CD4-positive, alpha-beta T cell treated with Interleukin-17A for 1 hour (primary cell): ENCODE data around the gene PSMD14.

Source experiments
- DNase-seq: peaks from one replicate; pipeline ENCODE4 v3.0.0-alpha.2; 2020

Gene PSMD14

DNA sequence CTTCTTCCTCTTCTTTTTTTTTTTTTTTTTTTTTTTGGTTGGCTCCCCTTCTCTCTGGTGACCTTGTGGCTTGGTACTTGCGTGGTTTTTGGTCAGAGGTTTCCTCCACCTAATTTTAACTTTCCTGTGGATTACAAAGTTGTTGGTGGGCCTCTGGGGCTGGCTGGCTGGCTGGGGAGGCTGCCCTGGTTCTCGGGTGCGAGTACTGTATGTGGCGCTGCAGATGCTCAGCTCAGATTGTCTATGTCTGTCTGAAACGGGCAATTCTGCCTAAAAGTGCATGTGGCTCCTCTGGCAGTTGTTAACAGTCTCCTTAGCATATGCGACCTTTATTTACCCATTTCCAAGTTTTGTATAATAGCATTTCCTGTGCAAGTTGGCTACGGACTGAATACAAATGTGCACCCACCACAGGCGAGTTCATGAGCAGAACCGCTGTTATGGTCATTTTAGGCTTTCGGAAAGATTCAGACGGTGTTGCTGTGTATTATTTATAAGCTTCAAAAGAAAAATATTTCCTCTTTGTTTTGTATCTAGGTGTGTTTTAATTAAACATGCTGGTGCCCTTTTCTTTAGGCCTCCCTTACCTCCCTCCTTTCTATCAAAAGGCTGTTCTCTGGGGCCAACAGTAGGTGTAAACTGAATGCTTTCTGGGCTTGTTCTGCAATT lies 112.3 kb downstream of the PSMD14 start:
- no peak for DNase-seq

DNA sequence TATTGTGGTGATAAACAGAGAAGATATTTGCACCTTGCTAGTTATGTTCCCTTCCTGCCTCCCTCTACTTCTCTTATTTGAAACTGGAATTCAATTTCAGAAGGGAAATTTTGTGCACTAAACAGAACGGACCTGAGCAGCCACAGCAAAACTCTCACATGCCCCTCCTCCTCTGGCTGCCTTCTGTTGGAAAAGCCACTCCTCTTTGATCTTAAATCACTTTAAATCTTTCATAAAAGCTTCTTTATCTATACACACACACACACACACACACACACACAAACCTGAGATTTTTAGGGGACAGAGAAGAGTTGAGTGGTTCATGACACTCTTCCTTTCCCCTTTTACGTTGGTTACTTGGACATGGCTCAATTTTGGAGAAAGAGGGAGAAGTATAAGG lies 113.5 kb downstream of the PSMD14 start:
- no peak for DNase-seq

DNA sequence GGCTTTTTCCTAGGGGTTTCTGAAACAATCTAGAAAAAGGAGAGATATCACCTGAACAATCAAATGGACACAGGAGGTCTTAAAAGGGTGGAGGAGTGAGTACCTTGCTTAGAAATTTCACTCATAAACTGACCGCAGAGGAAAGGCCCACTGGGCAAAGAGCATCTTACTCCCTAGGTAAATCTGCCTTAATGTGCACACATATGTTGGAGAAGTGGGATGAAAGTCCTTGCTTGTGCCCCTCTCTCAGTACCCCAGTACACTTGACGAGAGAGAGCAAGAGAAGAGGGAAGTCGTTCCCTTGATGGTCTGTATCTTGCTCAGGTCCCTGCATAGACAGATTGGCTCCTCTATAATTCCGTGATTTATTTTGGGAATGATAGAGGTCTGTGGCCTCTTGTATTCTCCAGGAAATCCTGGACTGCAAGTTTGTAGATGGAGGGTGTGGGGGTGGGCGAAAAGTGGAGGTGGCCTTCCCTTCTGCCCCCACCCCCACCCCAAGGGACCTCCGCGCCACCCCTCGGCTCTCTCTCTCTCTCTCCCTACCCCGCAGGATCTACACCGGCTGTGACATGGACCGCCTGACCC lies 114.7 kb downstream of the PSMD14 start:
- no peak for DNase-seq

DNA sequence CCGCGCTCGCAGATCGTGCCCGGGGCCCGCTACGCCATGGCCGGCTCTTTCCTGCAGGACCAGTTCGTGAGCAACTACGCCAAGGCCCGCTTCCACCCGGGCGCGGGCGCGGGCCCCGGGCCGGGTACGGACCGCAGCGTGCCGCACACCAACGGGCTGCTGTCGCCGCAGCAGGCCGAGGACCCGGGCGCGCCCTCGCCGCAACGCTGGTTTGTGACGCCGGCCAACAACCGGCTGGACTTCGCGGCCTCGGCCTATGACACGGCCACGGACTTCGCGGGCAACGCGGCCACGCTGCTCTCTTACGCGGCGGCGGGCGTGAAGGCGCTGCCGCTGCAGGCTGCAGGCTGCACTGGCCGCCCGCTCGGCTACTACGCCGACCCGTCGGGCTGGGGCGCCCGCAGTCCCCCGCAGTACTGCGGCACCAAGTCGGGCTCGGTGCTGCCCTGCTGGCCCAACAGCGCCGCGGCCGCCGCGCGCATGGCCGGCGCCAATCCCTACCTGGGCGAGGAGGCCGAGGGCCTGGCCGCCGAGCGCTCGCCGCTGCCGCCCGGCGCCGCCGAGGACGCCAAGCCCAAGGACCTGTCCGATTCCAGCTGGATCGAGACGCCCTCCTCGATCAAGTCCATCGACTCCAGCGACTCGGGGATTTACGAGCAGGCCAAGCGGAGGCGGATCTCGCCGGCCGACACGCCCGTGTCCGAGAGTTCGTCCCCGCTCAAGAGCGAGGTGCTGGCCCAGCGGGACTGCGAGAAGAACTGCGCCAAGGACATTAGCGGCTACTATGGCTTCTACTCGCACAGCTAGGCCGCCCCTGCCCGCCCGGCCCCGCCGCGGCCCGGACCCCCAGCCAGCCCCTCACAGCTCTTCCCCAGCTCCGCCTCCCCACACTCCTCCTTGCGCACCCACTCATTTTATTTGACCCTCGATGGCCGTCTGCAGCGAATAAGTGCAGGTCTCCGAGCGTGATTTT lies 115.5 kb downstream of the PSMD14 start:
- no peak for DNase-seq

DNA sequence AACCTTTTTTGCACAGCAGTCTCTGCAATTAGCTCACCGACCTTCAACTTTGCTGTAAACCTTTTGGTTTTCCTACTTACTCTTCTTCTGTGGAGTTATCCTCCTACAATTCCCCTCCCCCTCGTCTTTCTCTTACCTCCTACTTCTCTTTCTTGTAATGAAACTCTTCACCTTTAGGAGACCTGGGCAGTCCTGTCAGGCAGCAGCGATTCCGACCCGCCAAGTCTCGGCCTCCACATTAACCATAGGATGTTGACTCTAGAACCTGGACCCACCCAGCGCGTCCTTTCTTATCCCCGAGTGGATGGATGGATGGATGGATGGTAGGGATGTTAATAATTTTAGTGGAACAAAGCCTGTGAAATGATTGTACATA lies 116.2 kb downstream of the PSMD14 start:
- no peak for DNase-seq

DNA sequence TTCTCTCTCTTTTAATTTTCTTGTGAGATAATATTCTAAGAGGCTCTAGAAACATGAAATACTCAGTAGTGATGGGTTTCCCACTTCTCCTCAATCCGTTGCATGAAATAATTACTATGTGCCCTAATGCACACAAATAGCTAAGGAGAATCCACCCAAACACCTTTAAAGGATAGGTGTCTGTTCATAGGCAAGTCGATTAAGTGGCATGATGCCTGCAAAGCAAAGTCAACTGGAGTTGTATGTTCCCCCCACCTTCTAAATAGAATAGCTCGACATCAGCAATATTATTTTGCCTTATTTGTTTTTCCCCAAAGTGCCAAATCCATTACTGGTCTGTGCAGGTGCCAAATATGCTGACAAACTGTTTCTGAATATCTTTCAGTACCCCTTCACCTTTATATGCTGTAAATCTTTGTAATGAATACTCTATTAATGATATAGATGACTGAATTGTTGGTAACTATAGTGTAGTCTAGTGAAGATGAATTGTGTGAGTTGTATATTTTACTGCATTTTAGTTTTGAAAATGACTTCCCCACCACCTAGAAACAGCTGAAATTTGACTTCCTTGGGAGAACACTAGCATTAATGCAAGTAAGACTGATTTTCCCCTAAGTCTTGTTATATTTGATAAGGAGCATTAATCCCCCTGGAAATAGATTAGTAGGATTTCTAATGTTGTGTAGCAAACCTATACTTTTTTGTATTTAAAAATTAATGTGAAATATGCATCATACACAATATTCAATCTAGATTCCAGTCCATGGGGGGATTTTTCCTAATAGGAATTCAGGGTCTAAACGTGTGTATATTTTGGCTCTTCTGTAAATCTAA lies 116.9 kb downstream of the PSMD14 start:
- no peak for DNase-seq

DNA sequence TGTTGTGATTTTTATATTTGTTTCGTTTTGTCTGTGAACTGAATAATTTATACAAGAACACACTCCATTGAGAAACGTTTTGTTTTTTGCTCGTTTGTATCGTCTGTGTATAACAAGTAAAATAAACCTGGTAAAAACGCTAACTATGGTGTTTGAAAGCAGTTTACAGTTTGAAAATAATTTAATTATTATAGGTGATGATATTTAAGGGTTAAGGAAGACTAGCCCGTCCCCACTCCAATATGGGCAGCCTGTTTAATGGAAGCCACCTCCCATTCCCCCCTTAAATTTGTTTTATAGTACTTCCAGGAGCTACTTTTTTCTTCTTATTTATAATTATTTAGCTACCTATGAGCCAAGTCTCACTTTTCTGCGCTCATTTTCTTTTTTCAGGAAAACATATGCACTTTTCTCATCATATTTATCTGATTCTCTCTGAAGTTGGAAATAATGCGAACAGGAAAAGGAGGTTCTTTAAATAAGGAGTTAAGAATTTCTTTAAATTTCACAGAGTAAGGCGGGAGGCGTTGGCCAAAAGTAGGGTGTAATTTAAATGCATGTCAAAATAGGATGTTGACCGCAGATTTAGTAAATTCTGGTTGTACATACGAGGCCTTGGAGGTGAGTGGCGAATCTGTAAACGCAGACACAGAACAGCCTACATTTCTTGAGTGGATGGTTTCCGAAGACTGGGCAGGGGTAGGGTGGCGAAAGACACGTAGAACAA lies 117.7 kb downstream of the PSMD14 start:
- no peak for DNase-seq

DNA sequence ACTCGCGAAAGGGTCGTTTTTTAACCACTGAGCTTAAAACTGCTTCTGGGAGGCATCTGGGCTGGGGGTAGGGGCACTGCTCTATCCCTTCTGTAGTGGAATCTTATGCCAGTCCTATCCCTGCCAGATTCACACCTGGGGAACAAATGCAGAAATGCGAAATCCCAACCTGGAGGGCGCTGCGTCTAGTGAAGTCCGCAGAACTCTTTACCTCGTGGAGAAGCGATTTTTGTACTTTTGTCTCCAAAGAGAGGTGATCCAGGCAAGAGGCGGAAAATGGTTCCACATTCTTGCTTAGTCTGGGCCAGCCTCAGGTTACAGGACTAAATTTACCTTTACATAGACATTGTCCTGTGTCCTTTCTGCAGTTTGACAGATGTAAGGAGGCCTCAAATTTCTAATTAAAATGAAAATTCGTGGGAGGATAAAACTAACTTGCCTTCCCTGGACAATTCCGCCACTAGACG lies 118.3 kb downstream of the PSMD14 start:
- DNase-seq: no peak

DNA sequence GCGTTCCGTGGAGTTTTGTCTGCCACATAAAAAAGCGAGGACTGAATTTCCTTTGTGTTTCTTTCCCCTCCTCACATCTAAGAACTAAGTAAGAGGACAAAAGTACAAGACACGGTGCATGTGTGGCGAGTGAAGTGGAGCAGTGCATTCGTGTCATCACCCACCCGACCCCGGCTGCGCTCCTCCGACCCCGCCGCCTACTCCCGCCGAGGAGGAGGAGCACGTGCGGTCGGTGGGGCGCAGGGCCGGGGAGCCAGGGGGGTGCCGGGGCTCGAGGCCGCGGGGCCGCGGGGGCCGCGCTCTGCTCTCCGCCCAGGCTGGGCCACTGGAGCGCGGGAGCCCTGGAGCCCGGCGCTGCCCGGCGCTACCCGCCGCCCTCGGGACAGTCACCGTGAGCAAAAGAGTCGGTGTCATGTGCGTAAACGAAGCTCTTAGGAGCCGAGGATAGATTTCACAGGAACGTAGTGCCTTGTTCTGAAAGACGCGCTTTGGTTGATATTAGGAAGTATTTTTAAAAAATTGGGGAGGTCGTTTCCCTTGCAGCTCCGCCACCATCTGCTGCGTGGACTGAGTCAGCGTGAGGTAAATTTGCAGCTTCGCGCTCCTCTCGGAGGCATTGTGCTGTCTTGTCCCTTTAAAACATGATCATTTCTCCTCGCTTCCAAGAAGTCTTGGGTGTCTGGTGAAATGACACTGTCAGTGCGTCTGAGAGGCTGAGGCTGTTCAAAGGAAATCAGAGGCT lies 118.9 kb downstream of the PSMD14 start:
- DNase-seq: no peak

DNA sequence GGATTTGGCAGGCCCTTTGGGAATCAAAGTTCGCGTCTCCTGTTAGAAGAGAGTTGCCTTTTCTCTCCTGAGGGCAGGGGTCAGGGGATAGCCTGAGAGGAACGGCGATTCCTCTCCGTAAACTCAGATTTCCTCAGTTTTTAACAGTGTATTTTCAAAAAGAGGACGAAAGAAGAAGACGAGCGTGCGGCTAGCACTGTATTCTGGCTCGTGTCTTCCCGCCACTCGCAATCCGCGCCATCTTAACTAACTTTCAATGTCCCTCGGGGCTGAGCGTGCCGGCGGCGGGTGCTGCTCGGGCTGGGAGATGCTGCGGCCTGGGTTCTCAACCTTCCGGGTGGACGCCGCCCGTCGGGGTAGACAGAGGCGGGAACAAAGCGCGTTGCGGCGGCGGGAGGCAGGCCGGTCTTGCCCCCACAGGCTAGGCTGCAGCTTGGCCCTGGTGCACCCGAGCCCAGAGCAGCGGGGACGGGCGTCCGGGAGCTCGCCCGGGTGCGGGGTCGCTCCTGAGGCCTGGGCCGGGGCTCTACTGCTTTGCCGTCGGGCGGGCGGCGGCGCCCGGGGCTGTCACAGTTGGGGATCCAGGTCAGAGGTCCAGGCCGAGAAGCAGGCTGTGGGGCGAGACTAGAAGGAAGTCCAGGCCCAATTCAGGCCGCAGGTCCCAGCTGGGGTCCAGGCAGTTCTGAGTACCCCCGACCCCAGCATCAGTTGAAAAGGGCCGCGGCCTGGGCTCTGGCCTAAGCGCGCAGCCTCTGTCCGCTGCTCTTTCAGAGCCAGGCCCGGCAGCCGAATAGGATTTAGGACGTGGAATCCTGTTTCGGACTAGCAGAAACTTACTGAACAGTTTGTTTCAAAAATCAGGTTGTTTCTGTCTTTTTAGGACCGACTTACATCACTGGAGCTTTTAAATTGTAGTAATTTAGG lies 119.7 kb downstream of the PSMD14 start:
- no peak for DNase-seq

DNA sequence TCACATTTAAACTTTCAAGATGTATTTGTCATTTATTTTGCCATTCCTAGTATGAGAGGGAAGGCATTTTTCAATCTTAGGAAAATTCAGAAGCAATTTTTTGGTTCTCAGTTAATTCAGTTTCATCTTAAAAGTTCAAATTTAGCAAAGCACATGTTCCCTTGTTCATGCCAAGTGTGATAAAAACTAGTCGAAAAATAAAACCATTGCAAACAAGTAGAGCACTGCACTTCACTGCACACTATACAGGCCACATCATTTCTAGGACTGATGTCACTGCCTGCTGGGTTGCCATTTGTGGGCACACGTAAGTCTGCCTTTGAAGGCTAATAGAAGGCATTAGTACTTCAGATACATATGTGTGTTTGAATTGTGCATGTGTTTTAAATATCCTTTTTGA lies 122.2 kb downstream of the PSMD14 start:
- no peak for DNase-seq

DNA sequence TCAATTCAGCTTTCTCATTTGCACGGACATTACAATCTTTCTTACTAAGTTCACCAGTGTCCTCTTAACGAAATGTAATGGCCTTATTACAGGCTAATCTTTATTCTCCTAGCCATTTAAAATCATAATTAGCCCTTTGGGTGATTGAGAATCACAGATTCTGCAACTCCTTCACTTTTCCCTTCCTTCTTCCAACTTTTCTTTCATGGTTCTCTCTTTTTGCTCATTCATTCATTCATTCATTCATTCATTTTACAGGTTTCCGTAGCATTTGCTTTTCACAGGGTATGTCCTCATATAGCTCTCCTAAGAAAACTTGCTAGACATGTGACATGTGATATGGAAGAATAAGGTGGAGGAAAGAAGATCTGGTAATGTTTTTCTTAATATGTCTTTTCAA lies 123.9 kb downstream of the PSMD14 start:
- DNase-seq: no peak

DNA sequence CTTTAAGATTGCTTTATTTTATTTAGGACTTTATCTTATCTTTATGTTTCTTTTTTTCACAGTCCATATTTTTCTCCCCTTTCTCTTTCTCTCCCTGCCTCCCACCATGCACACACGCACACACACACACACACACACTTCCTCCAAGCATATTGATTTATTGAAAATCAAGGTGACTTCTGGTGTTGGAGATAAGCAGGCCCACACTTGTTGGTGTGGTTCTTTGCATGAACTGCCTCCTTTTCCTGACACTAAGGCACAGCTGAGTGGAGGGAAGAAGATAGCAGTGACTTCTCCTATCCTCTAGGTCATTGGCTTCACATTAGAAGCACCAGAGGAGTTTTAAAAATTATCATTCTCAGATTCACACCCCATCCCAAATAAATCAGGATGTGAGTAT lies 125.9 kb downstream of the PSMD14 start:
- DNase-seq: no peak

DNA sequence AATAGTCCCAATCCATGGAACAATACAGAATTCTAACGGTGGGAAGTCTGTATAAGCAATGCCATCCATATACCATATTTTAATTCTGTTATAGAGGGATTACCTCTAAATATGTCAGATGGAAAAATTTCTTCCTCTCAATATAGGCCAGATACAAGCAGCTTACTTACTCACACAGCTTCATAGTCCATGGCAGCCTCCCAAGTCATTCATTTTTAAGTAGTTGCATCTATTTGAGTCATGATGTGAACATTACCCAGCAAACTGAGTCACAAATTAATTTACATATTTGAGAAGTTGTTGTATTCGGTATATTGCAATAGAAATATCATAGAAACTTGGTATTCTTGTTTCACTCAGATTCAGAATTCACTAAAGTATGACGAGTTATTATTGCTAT lies 128.2 kb downstream of the PSMD14 start:
- no peak for DNase-seq

DNA sequence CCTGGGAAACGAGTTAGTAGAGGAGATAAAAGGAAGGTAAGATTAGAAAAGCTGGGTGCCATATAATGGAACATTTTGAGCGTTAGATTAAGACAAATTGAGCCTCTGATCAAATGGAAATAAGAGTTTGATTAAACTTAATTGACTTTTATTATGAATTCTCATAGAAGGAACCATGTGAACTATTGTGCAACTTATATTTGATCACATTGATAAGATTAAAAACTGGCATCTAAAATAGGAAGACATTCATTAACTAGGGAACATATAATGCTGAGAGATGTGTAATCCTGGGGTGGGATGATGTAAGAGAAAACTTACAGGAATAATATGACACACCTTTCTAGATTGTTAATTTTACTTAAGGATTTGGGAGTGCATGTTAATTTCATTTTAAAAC lies 130.4 kb downstream of the PSMD14 start:
- DNase-seq: no peak

DNA sequence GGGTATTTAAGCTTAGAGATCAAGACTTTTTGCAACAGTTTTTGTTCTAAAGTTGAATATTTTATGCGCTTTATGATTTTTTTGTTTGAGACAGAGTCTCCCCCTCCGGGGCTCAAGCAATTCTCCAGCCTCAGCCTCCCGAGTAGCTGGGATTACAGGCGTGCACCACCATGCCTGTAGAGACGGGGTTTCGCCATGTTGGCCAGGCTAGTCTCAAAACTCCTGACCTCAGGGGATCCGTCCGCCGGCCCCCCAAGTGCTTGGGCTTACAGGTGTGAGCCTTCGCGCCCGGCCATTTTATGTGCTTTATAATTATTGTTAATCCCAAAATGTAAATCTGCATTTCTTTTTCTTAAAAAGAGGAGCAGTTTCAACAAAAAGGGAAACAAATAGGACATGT lies 136.9 kb downstream of the PSMD14 start:
- no peak for DNase-seq

DNA sequence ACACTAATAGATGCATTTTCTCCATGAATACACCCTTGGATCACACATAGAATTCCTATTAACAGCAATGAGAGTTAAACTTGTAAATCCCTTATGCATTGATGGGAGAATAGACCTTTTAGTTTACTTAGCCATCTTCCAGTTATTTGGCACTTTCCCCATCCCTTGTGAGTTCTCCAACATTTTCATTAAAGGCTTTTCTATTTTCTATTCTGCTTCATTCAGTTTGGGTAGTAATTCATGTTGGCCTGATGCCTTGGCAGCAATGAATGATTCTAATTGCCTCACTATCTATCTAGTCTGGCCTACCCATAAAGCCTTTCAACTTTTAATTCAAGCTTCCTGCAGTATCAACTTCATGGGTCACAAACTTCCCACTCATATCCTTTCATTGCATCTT lies 140.2 kb downstream of the PSMD14 start:
- DNase-seq: no peak
